GM12891 (cell line): ENCODE data around the gene CD40LG.

ENCODE experiments used
- DNase-seq: peaks from one replicate; pipeline ENCODE4 v3.0.0; 2011; ENCODE audit warnings: low spot score; ENCODE audit not compliant: insufficient read length
- FAIRE-seq: peaks from 2 replicates; lab custom pipeline; 2011; peaks lifted over from hg19 to GRCh38; lab: Jason Lieb, UNC
- PAX5 ChIP-seq: IDR thresholded peaks from 2 replicates; pipeline ENCODE4 v1.6.1; 2011; ENCODE audit warnings: low read length, moderate library complexity, mild to moderate bottlenecking; ENCODE audit not compliant: insufficient read depth, severe bottlenecking
- POLR2A ChIP-seq: IDR thresholded peaks from 2 replicates; pipeline ENCODE4 v1.6.1; 2011; ENCODE audit warnings: low read depth, low read length, control low read depth
- POLR2AphosphoS5 ChIP-seq: IDR thresholded peaks from 2 replicates; pipeline ENCODE4 v1.6.1; 2011; ENCODE audit warnings: low read depth, low read length, control low read depth
- POU2F2 ChIP-seq: IDR thresholded peaks from 2 replicates; pipeline ENCODE4 v1.6.1; 2011; ENCODE audit warnings: low read depth, mild to moderate bottlenecking, control low read depth, low read length, moderate library complexity
- SPI1 ChIP-seq: IDR thresholded peaks from 2 replicates; pipeline ENCODE4 v1.6.1; 2011; ENCODE audit warnings: low read depth, low read length, control low read depth
- TAF1 ChIP-seq: IDR thresholded peaks from 2 replicates; pipeline ENCODE4 v1.6.1; 2011; ENCODE audit warnings: low read depth, low read length, control low read depth

CD40LG gene

GRCh38 chrX:136646602-136647239 is 1.2 kb upstream of the CD40LG start:
- peak; percentile 62 for FAIRE-seq

GRCh38 chrX:136650811-136651210 is 2.9 kb downstream of the CD40LG start:
- DNase-seq = no peak
- peak; percentile 38 for FAIRE-seq
- TF ChIP-seq TAF1 = no peak
- no peak for TF ChIP-seq POLR2A
- no peak for TF ChIP-seq PAX5
- TF ChIP-seq POLR2AphosphoS5 = no peak
- TF ChIP-seq POU2F2 = no peak
- no peak for TF ChIP-seq SPI1

More at GRCh38 chrX:136646602-136647239, 1.2 kb upstream of the CD40LG start:
- DNase-seq = no peak
- TF ChIP-seq POLR2AphosphoS5 = no peak
- TF ChIP-seq POLR2A = no peak
- TF ChIP-seq POU2F2 = no peak
- TF ChIP-seq SPI1 = no peak
- no peak for TF ChIP-seq TAF1
- TF ChIP-seq PAX5 = no peak

- TF ChIP-seq POLR2AphosphoS5 (no peak), SPI1 (no peak), POU2F2 (no peak), TAF1 (no peak), POLR2A (no peak), PAX5 (no peak)
- FAIRE-seq (peak; percentile 71), DNase-seq (no peak)
Measured at GRCh38 chrX:136652822-136653723, 5.1 kb downstream of the CD40LG start.

GRCh38 chrX:136656361-136656964 is 8.5 kb downstream of the CD40LG start:
- FAIRE-seq = peak; percentile 13
- TF ChIP-seq SPI1 = no peak
- no peak for TF ChIP-seq POU2F2
- no peak for TF ChIP-seq PAX5
- TF ChIP-seq TAF1 = no peak
- no peak for TF ChIP-seq POLR2AphosphoS5
- TF ChIP-seq POLR2A = no peak

GRCh38 chrX:136658151-136658550 is 10.2 kb downstream of the CD40LG start:
- TF ChIP-seq PAX5 = no peak
- no peak for TF ChIP-seq POU2F2
- TF ChIP-seq TAF1 = no peak
- TF ChIP-seq POLR2AphosphoS5 = no peak
- TF ChIP-seq POLR2A = no peak
- DNase-seq (no peak), FAIRE-seq (peak; percentile 72)

More at GRCh38 chrX:136656361-136656964, 8.5 kb downstream of the CD40LG start:
- no peak for DNase-seq

- DNase-seq (no peak), FAIRE-seq (peak; percentile 85)
- TF ChIP-seq SPI1 (no peak), TAF1 (no peak), POU2F2 (no peak), POLR2AphosphoS5 (no peak), PAX5 (no peak), POLR2A (no peak)
Measured at GRCh38 chrX:136659174-136659573, 11.2 kb downstream of the CD40LG start.

- TF ChIP-seq POU2F2 (no peak), PAX5 (no peak), POLR2A (no peak), POLR2AphosphoS5 (no peak), SPI1 (no peak), TAF1 (no peak)
- no peak for FAIRE-seq
- no peak for DNase-seq
Measured at GRCh38 chrX:136660896-136661295, 12.9 kb downstream of the CD40LG start.

GRCh38 chrX:136662104-136662503 is 14.1 kb downstream of the CD40LG start:
- DNase-seq (no peak), FAIRE-seq (no peak)
- TF ChIP-seq POLR2AphosphoS5 (no peak), SPI1 (no peak)

GRCh38 chrX:136662976-136663375 is 15.0 kb downstream of the CD40LG start:
- no peak for TF ChIP-seq TAF1
- TF ChIP-seq POU2F2 = no peak
- TF ChIP-seq POLR2AphosphoS5 = no peak
- no peak for TF ChIP-seq POLR2A
- DNase-seq (no peak), FAIRE-seq (peak; percentile 56)
